ENCODE results near the gene FRYL.

The FRYL gene

DNA sequence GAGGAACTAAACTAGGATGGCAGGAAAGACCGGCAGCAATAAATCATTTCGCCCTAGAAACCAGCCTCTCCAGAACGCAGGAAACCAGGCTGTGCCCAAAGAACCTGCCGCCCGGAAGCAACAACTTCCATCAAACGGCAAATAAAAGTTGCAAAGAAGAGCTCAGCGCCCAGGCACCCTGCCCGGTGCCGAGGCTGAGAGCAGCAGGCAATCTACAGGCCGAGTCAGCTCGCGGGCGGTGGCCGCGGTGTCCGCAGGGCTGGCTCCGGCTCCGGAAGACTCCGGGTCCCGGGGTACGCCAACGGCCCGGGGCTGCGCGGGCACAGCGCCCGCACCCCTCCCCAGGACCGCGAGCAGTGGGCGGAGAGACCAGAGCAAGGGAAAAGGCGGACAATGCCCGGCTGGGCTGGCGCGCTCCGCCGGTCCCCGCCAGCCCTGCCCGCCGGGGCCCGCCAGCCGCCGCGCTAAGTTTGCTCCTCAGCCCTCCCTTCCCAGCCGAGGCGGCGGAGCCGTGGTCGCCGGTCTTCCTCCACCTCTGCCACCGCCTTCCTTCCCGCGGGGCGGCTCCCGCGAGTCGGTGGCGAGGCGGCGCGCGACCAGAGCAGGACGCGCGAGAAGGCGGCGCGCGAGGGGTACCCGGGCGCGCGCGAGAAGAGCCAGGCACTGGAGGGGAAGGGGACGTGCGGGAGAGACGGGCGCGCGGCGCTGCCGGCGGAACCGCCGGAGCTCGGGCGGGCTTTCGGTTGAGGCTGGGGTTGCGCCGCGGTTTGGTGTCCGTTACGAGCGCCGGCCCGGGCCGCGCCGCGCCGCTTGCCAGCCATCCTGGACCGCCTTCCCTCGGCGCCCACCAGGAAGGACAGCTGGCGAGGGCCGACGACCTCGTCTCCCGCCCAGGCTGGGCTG is 733 bp downstream of the FRYL start:
- Histone ChIP-seq H2BK120ac (ENCODE audit: insufficient read depth, low read length, poor library complexity) (peak overlapping the region; percentile 94), H3K79me2 (ENCODE audit: control insufficient read depth, insufficient read depth, low read length, poor library complexity) (peaks cover 11% of the 10 kb centered on the region), H3K9ac (ENCODE audit: low read length) (peak overlapping the region; percentile 92), H3K23ac (ENCODE audit: low read length) (no peak overlapping the region), H4K12ac (ENCODE audit: low read depth, low read length) (peak overlapping the region; percentile 83), H3K79me1 (ENCODE audit: low read length) (peaks cover 14% of the 10 kb centered on the region), H3K18ac (ENCODE audit: low read length) (peak overlapping the region; percentile 95), H3K36me3 (ENCODE audit: control insufficient read depth in 1 of 2, insufficient read depth in 2 of 2, low read length in 2 of 2) (no peaks in the 10 kb centered on the region), H2AFZ (ENCODE audit: insufficient read depth, low read length, poor library complexity) (peak overlapping the region; percentile 82), H4K91ac (ENCODE audit: low read depth, low read length) (peak overlapping the region; percentile 81), H3K27me3 (ENCODE audit: insufficient read depth, low read length) (no peaks in the 10 kb centered on the region), H3K4me3 (ENCODE audit: low read depth, low read length) (peak overlapping the region; percentile 95), H3K4me1 (ENCODE audit: control insufficient read depth in 1 of 2, insufficient read depth in 2 of 2, low read length in 2 of 2) (peaks cover 3 to 9% of the 10 kb centered on the region in 2 experiments), H3K27ac (ENCODE audit: low read depth, low read length) (peak overlapping the region; percentile 92), H3K4me2 (ENCODE audit: low read length) (peak overlapping the region; percentile 73), H2AK5ac (ENCODE audit: low read length) (no peak overlapping the region), H2BK5ac (ENCODE audit: low read depth, low read length, poor library complexity) (peak overlapping the region; percentile 80), H3K14ac (ENCODE audit: low read length) (peak overlapping the region; percentile 90), H3K9me3 (ENCODE audit: insufficient read depth, low read depth, low read length) (no peaks in the 10 kb centered on the region), H3K4ac (ENCODE audit: low read depth, low read length) (peak overlapping the region; percentile 90), H4K8ac (ENCODE audit: low read depth, low read length) (peak overlapping the region; percentile 90), H2BK12ac (ENCODE audit: low read length) (no peak overlapping the region)
- no CpG with 5 or more reads among the region's 108 CpGs for WGBS (ENCODE audit: extremely low coverage, insufficient coverage, insufficient read length)
- peak; percentile 30 to 64 for DNase-seq

- Histone ChIP-seq H3K9me3 (ENCODE audit: insufficient read depth, low read depth, low read length) (no peaks in the 10 kb centered on the region), H3K4me1 (ENCODE audit: control insufficient read depth in 1 of 2, insufficient read depth in 2 of 2, low read length in 2 of 2) (peaks cover 3 to 10% of the 10 kb centered on the region in 2 experiments), H3K4me3 (ENCODE audit: low read depth, low read length) (peak overlapping the region; percentile 95), H3K79me1 (ENCODE audit: low read length) (peaks cover 14% of the 10 kb centered on the region), H4K8ac (ENCODE audit: low read depth, low read length) (no peak overlapping the region), H3K27ac (ENCODE audit: low read depth, low read length) (peak overlapping the region; percentile 92), H3K4ac (ENCODE audit: low read depth, low read length) (peak overlapping the region; percentile 76), H3K14ac (ENCODE audit: low read length) (no peak overlapping the region), H3K79me2 (ENCODE audit: control insufficient read depth, insufficient read depth, low read length, poor library complexity) (peaks cover 11% of the 10 kb centered on the region), H2AFZ (ENCODE audit: insufficient read depth, low read length, poor library complexity) (no peak overlapping the region), H3K18ac (ENCODE audit: low read length) (no peak overlapping the region), H4K12ac (ENCODE audit: low read depth, low read length) (no peak overlapping the region), H4K91ac (ENCODE audit: low read depth, low read length) (no peak overlapping the region), H3K36me3 (ENCODE audit: control insufficient read depth in 1 of 2, insufficient read depth in 2 of 2, low read length in 2 of 2) (peaks cover 0 to under 1% of the 10 kb centered on the region in 2 experiments), H3K4me2 (ENCODE audit: low read length) (peak overlapping the region; percentile 73), H3K9ac (ENCODE audit: low read length) (peak overlapping the region; percentile 92), H3K27me3 (ENCODE audit: insufficient read depth, low read length) (no peaks in the 10 kb centered on the region), H2BK12ac (ENCODE audit: low read length) (no peak overlapping the region), H2BK5ac (ENCODE audit: low read depth, low read length, poor library complexity) (no peak overlapping the region), H2AK5ac (ENCODE audit: low read length) (no peak overlapping the region), H2BK120ac (ENCODE audit: insufficient read depth, low read length, poor library complexity) (no peak overlapping the region), H3K23ac (ENCODE audit: low read length) (no peak overlapping the region)
- peak in 1 of 2 donors; percentile 78 for DNase-seq
- WGBS (ENCODE audit: extremely low coverage, insufficient coverage, insufficient read length) = no CpG with 5 or more reads among the region's 8 CpGs
These were observed 1.5 kb downstream of the FRYL start for GRCh38 chr4:48778431-48779094.

GRCh38 chr4:48777739-48778138 is 2.3 kb downstream of the FRYL start:
- Histone ChIP-seq H3K4me1 (ENCODE audit: control insufficient read depth in 1 of 2, insufficient read depth in 2 of 2, low read length in 2 of 2) (peaks cover 3 to 11% of the 10 kb centered on the region in 2 experiments), H3K4ac (ENCODE audit: low read depth, low read length) (peak overlapping the region; percentile 86), H2BK5ac (ENCODE audit: low read depth, low read length, poor library complexity) (no peak overlapping the region), H4K12ac (ENCODE audit: low read depth, low read length) (no peak overlapping the region), H3K79me2 (ENCODE audit: control insufficient read depth, insufficient read depth, low read length, poor library complexity) (peaks cover 11% of the 10 kb centered on the region), H3K9me3 (ENCODE audit: insufficient read depth, low read depth, low read length) (no peaks in the 10 kb centered on the region), H3K4me2 (ENCODE audit: low read length) (no peak overlapping the region), H4K8ac (ENCODE audit: low read depth, low read length) (no peak overlapping the region), H3K27me3 (ENCODE audit: insufficient read depth, low read length) (no peaks in the 10 kb centered on the region), H4K91ac (ENCODE audit: low read depth, low read length) (no peak overlapping the region), H2BK12ac (ENCODE audit: low read length) (no peak overlapping the region), H2BK120ac (ENCODE audit: insufficient read depth, low read length, poor library complexity) (no peak overlapping the region), H3K9ac (ENCODE audit: low read length) (no peak overlapping the region), H3K79me1 (ENCODE audit: low read length) (peaks cover 14% of the 10 kb centered on the region), H3K23ac (ENCODE audit: low read length) (no peak overlapping the region), H3K14ac (ENCODE audit: low read length) (no peak overlapping the region), H3K27ac (ENCODE audit: low read depth, low read length) (no peak overlapping the region), H2AFZ (ENCODE audit: insufficient read depth, low read length, poor library complexity) (no peak overlapping the region), H3K4me3 (ENCODE audit: low read depth, low read length) (no peak overlapping the region), H3K18ac (ENCODE audit: low read length) (no peak overlapping the region), H2AK5ac (ENCODE audit: low read length) (no peak overlapping the region), H3K36me3 (ENCODE audit: control insufficient read depth in 1 of 2, insufficient read depth in 2 of 2, low read length in 2 of 2) (peaks cover 0 to 2% of the 10 kb centered on the region in 2 experiments)
- DNase-seq = peak; percentile 34 to 74
- WGBS (ENCODE audit: extremely low coverage, insufficient coverage, insufficient read length) = no CpG with 5 or more reads among the region's 10 CpGs

DNA sequence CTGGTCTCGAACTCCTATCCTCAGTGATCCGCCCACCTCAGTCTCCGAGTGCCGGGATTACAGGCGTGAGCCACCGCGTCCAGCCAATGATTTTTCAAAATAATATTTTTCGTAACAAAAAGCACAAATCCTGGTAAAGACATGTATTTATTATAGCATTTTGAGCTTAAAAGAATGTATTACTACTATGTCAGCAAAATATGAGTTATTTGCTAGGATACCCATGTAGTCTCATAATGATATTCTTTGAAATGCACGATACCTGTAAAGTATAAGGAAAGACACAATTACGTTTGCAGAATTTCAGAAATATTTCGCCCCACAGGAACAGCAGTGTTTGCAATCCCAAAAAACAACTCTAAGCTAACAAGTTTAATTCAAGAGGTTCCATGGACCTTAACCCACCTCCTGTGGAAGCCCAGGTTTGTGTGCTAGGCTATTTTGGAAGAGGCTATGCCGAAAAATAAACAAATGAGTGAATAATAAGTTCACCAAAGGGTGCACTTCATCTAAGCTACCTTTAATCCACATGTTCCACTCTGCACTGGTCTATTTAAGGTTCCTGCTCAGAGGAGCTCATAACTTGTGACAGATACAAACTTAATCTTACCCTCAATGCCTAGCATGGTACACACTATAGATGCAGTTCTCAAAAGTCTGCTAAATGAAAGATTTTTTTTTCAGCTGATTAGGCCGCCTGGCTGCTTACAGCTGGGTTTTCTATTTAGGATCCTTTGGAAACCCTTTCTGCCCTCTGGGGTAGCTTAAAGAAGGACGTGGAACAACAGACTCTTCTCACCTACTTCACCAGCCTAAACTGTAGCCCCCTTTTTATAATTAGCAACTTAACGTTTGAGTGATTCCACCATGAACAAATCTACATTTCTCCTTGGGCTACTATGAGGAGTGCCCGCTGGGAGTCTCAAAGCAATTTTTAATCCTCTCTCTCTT is 5.0 kb downstream of the FRYL start:
- DNase-seq = no peak
- Histone ChIP-seq H2AK5ac (ENCODE audit: low read length) (no peak overlapping the region), H2BK5ac (ENCODE audit: low read depth, low read length, poor library complexity) (no peak overlapping the region), H3K79me1 (ENCODE audit: low read length) (peaks cover 11% of the 10 kb centered on the region), H3K4me3 (ENCODE audit: low read depth, low read length) (no peak overlapping the region), H3K27me3 (ENCODE audit: insufficient read depth, low read length) (no peaks in the 10 kb centered on the region), H3K23ac (ENCODE audit: low read length) (no peak overlapping the region), H4K91ac (ENCODE audit: low read depth, low read length) (no peak overlapping the region), H2AFZ (ENCODE audit: insufficient read depth, low read length, poor library complexity) (no peak overlapping the region), H3K14ac (ENCODE audit: low read length) (no peak overlapping the region), H3K4me2 (ENCODE audit: low read length) (no peak overlapping the region), H3K27ac (ENCODE audit: low read depth, low read length) (no peak overlapping the region), H3K9ac (ENCODE audit: low read length) (no peak overlapping the region), H3K36me3 (ENCODE audit: control insufficient read depth in 1 of 2, insufficient read depth in 2 of 2, low read length in 2 of 2) (peaks cover 0 to 2% of the 10 kb centered on the region in 2 experiments), H3K79me2 (ENCODE audit: control insufficient read depth, insufficient read depth, low read length, poor library complexity) (peaks cover 11% of the 10 kb centered on the region), H2BK120ac (ENCODE audit: insufficient read depth, low read length, poor library complexity) (no peak overlapping the region), H4K12ac (ENCODE audit: low read depth, low read length) (no peak overlapping the region), H3K4ac (ENCODE audit: low read depth, low read length) (peak overlapping the region; percentile 3), H3K4me1 (ENCODE audit: control insufficient read depth in 1 of 2, insufficient read depth in 2 of 2, low read length in 2 of 2) (peaks cover 0 to 5% of the 10 kb centered on the region in 2 experiments), H4K8ac (ENCODE audit: low read depth, low read length) (no peak overlapping the region), H2BK12ac (ENCODE audit: low read length) (no peak overlapping the region), H3K18ac (ENCODE audit: low read length) (no peak overlapping the region), H3K9me3 (ENCODE audit: insufficient read depth, low read depth, low read length) (no peaks in the 10 kb centered on the region)
- WGBS (ENCODE audit: extremely low coverage, insufficient coverage, insufficient read length) = no CpG with 5 or more reads among the region's 16 CpGs

Data from trophoblast cell (in vitro differentiated cells and primary cell).